H7 (cell line): ENCODE measurements around the gene KLHL12. TPM values are rescaled to one million over a fixed set of nuclear protein-coding genes. Genes with fewer than 3 reads are reported as not detected.

Experiments used
- DNase-seq: peaks from one replicate; pipeline ENCODE4 v3.0.0; 2012
- H3K27me3 ChIP-seq: 2 replicates; pipeline ENCODE4 v1.6.0; 2011; ENCODE audit warnings: mild to moderate bottlenecking, low read length; ENCODE audit not compliant: control insufficient read depth, insufficient read depth
- H3K36me3 ChIP-seq: replicated peaks from 2 replicates; pipeline ENCODE4 v1.5.1; 2011; ENCODE audit warnings: low read length; ENCODE audit not compliant: control insufficient read depth, insufficient read depth
- H3K4me3 ChIP-seq: 2 replicates; pipeline ENCODE4 v1.5.1; 2011; ENCODE audit warnings: low read depth, mild to moderate bottlenecking, control low read depth, low read length, moderate library complexity; ENCODE audit not compliant: insufficient read depth
- total RNA-seq: library from RNA; depleted of rRNA; stranded (reverse); fragments of >200 nt; shearing (Covaris generic); gene quantifications from 2 replicates; pipeline ENCODE4 v1.2.3, GENCODE V29; 2014

The KLHL12 gene
- total RNA-seq, 1 experiment from 2014 or later = 45.7 TPM

DNA sequence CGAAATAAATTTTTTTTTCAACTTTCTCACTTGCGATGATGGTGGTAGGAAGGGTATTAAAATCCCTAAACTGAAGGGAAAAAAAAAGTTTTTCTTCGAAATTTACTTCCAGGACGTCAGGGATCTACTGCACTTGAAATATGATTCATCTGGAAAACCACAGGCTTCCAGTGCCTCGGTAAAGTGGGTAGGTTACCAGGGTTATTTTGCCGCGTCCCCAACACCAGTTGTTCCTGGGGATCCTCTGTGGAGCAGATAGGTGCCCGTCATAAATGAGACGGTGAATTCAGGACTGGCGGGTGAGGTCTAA, 38.9 kb downstream of the KLHL12 start:
- Histone ChIP-seq H3K4me3 (peak overlapping the region; percentile 98), H3K36me3 (peaks cover 2% of the 10 kb centered on the region), H3K27me3 (no peaks in the 10 kb centered on the region)
- DNase-seq = no peak

DNA sequence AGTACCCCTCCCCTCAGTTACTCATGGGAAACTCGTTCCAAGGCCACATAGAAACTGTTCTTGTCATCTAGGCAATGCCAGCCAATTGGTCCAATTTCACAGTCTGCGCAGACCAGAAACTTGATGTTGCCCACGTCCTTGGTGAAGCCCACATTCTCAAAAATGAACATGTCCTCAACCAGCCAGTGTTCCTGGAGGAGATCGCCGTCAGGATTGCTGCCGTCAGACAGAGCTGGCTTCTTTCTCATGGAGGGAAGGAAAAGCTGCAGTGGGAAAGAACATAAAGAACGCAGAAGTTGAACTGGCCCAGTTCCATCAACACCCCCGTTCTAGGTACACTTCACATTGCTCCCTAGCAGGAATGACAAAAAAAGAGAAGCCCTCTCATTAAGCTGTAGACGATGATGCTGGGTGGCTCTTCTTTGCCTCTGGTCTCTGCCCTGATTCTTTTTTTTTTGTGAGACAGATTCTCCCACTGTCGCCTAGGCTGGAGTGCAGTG, 46.0 kb downstream of the KLHL12 start:
- Histone ChIP-seq H3K27me3 (no peaks in the 10 kb centered on the region), H3K4me3 (no peak overlapping the region), H3K36me3 (no peaks in the 10 kb centered on the region)
- no peak for DNase-seq

DNA sequence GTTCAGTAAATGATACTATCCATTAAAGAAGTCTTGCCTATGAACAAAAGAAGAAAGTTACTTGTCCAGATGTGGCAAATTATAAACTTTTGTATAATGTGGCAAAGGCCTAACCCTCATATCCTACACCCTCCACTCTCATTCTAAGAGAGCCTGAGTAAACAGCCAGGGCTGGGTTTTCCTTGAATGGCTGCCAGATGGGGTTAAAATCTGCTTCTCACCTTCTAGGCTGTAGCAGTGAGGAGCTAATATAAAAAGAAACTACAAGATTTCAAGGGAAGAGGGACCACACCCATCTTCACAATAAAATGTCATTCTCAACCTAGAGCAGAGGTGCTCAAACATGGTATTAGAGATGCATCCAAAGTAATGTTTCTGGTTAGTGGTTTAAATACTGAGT, 47.0 kb downstream of the KLHL12 start:
- Histone ChIP-seq H3K27me3 (no peaks in the 10 kb centered on the region), H3K36me3 (no peaks in the 10 kb centered on the region), H3K4me3 (no peak overlapping the region)
- DNase-seq = no peak

DNA sequence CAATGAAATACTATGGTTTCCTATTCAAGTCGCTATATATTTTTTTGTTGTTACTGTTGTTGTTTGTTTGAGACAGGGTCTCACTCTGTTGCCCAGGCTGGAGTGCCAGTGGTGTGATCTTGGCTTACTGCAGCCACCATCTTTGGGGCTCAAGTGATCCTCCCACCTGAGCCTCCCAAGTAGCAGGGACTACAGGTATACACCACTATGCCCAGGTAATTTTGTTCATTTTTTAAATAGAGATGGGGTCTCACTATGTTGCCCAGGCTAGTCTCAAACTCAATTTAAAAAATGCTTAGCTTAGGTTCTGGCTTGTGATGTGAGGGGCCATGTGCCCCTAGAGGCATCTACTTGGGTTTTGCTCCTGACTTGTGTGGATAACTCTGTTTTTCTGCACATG, 47.9 kb downstream of the KLHL12 start:
- Histone ChIP-seq H3K4me3 (no peak overlapping the region), H3K27me3 (no peaks in the 10 kb centered on the region), H3K36me3 (no peaks in the 10 kb centered on the region; the same call in 1 of the 2 replicates)
- no peak for DNase-seq

DNA sequence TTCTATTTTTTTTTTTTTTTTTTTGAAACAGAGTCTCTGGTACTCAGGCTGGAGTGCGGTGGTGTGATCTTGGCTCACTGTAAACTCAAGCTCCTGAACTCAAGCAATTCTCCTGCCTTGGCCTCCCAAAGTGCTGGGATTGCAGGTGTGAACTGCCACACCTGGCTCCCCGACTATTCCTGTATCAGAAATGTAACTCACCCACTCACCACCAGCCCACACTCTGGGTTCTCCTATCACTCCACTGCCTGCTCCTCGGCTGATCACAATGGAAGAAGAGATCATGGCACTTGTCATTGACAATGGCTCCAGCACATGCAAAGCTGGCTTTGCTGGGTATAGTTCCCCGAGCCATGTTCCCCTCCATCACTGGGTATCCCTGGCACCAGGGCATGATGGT, 54.0 kb downstream of the KLHL12 start:
- peaks cover 4% of the 10 kb centered on the region for H3K36me3 ChIP-seq
- no peak overlapping the region for H3K4me3 ChIP-seq
- DNase-seq = no peak
- H3K27me3 ChIP-seq = no peaks in the 10 kb centered on the region

DNA sequence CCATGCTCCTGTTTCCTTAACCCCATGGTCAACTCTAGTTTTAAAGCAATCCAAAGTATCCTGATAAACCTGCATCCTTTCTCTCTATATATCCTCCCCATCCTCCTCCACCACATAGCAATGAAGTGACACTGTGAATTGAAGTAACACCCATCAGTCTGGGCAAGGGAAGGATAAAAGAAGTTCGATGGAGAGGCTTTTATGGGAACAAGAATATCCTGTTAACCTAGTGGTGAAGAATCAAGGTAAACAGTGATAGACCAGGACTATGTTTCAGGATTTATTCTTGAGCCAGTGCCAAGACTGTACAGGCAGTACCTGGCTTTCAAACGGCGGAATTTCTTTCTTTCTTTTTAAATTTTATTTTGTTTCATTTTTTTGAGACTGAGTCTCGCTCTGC, 55.7 kb downstream of the KLHL12 start:
- H3K4me3 ChIP-seq = no peak overlapping the region
- no peak for DNase-seq
- no peaks in the 10 kb centered on the region for H3K27me3 ChIP-seq

DNA sequence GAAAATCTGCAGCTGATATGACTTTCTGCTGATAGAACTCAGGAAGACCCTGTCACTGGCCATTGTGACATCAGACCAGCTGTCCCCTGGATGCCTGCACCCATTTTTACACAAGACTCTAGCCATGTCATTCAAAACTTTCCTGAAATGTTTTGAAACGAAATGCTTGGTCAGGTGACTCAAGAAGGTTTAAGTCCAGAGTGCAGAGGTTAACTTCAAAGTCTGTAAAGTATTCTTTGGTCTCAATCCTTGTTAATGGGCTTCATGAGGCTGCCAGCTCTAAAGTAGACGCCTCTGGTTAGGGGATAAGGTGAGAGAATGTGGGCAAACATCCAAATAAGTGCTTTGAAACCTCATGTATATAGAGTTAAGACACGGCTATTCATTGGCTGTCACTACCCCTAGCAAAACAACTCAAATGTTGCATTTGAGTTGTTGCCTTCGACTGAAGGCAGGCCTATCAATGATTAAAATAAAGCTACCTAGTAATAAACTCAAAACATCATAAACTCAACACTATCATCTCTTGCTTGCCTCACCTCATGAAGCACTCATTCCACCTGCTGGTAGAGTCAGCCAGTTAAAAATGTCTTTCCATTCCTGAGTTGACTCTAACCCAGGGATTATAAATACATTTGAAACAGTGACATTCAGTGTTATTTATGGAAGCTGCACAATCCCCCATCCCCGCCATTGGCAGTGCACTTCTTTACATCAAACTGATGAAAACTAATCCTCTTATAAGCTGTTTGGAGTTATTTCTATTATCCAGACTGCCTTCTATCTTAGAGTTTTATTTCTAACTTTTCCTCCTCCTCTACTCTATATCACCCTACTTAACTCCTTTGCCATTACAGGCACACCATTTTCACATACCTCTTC, 64.1 kb downstream of the KLHL12 start:
- H3K36me3 ChIP-seq = peaks cover 7% of the 10 kb centered on the region
- H3K4me3 ChIP-seq = no peak overlapping the region
- DNase-seq = no peak
- peaks cover 18% of the 10 kb centered on the region; the same call in 1 of the 2 replicates for H3K27me3 ChIP-seq

More for the DNA sequence above, 55.7 kb downstream of the KLHL12 start:
- peaks cover 4% of the 10 kb centered on the region for H3K36me3 ChIP-seq

DNA sequence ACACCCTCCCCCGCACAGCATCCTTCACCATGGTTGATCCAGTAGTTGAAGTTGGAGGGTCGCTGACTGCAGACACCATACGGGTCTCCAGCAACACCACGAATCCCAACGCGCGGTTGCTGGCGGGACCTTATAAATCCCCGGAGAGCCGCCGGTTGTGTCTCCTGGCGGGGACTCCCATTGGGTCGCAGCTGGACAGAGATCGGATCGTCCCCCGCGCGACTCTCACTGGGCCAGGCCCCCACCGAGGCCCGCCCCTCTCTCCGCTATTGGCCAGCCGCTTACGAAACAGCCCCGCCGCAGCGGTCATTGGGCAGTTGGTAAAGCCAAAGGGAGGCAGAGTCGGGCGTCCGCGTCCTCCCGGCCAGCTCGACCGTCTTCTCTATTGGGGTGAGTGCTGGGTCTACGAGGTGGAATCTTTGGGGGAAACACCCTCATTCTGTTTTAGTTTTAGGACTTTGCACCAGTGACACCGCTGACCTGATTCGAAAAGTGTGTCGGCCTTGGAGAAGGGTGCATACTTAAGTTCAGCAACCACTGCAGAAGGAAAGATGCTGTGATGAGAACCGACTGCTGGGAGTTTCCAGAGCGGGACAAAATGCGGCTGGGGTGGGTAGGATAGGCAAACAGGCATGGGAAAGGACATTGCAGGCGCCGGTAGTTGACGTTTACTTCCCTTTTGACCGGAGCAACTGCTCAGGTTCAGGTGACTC, 65.5 kb downstream of the KLHL12 start:
- peak; percentile 98 for DNase-seq
- H3K36me3 ChIP-seq = peaks cover 19% of the 10 kb centered on the region
- H3K4me3 ChIP-seq = peak overlapping the region; percentile 88
- peaks cover 18% of the 10 kb centered on the region; the same call in 1 of the 2 replicates for H3K27me3 ChIP-seq

DNA sequence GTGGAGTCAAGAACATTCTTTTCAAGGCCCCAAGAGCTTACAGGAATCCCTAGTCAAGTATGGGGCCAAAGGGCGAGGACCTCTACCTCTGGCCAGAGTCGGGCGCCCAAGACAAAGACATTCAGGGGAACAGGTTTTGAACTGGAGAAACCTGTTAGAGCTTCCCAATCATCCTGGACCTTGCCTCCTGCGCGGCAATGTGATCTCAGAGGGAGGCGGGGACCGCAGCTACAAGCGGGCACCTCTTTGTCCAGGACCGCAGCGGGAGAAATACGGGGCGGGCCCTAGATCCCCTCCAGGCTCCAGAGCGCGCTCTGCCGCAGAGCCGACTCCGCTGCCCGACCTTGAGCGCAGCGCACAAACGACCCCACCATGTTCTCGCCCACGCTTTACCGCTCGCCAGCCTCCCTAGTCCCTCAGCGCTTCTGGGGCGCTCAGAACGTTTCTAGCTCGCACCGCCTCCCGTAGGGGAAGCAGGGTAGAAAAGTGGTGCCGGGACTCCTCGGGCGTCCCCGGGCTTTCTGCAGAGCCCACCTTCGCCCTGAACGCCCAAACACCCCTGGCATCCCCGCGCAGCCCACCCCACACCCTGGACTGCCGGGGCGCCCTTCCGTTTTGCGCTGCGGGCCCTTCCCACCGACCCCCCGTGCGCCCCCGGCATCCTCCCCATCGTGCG, 66.2 kb downstream of the KLHL12 start:
- H3K27me3 ChIP-seq = peaks cover 18% of the 10 kb centered on the region; the same call in 1 of the 2 replicates
- peak overlapping the region; percentile 88 for H3K4me3 ChIP-seq
- peak; percentile 91 for DNase-seq

DNA sequence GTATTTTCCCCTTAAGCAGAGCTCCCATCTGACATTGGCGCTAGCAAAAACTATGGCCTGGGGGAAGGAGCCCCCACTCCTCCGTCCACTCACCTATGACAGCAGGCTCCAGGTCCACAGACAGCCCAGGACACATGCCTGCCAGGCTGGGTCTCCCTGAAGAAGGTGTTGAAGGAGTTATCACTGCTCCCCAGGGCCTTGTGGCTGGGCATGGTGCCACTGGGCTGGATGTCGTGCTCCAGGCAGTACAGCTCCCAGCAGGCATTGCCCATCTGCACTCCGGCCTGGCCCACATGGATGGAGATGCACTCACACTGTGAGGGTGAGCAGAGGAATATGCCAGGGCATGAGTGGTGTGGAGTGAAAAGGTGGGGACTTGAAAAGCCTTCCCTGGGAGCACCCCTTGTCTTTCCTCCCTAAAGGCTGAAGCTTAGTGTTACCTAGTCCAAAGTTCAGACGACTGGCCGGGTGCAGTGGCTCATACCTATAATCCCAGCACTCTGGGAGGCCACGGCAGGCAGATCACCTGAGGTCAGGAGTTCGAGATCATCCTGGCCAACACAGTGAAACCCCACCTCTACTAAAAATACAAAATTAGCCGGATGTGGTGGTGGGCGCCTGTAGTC, 68.1 kb downstream of the KLHL12 start:
- peaks cover 25% of the 10 kb centered on the region for H3K36me3 ChIP-seq
- peaks cover 18% of the 10 kb centered on the region; the same call in 1 of the 2 replicates for H3K27me3 ChIP-seq
- no peak for DNase-seq
- no peak overlapping the region for H3K4me3 ChIP-seq

More for the DNA sequence above, 66.2 kb downstream of the KLHL12 start:
- H3K36me3 ChIP-seq = peaks cover 22% of the 10 kb centered on the region

DNA sequence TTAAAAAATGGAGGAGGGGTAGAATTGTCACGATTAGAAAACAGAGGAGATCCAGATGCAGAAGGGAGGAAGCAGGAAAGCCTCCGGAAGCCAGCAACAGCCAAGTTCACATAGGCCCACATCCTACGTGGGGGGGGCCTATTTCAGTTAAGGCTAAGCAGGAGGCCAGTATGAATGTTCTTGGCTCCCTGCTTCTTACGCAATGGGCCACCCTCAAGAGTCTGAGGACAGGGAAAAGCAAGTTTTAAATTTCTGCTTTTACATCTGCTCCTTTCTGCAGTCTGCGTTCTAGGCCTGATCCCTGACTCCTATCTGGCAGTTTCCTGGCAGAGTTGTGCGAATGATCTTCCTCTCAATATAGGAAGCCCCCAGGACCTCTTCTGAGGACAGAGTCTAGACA, 68.7 kb downstream of the KLHL12 start:
- Histone ChIP-seq H3K36me3 (peaks cover 25% of the 10 kb centered on the region), H3K27me3 (peaks cover 18% of the 10 kb centered on the region; the same call in 1 of the 2 replicates), H3K4me3 (no peak overlapping the region)
- no peak for DNase-seq

DNA sequence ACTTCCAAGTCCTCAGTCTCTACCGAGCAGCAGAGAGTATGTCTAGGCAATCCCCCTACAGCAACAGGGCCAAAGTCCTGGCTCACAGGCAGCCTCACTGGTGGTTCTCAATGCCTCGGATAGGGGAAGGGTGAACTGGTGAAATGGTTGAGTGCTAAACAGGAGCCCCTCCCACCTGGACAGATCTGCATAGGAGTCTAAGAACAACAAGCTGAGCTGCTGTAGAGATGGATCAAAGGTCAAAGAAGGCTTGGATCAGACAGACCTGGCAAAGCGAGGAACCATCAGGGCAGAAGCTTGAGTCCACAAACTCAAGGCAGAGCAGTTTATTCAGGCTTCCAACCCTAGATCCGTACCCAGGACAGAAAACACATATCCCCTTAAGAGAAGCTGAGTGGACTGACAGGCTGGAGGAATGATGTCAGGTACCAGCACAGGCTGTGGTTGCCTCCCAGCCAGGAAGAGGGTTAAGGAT, 69.9 kb downstream of the KLHL12 start:
- Histone ChIP-seq H3K27me3 (peaks cover 10% of the 10 kb centered on the region; the same call in 1 of the 2 replicates), H3K36me3 (peaks cover 27% of the 10 kb centered on the region), H3K4me3 (no peak overlapping the region)
- DNase-seq = no peak

DNA sequence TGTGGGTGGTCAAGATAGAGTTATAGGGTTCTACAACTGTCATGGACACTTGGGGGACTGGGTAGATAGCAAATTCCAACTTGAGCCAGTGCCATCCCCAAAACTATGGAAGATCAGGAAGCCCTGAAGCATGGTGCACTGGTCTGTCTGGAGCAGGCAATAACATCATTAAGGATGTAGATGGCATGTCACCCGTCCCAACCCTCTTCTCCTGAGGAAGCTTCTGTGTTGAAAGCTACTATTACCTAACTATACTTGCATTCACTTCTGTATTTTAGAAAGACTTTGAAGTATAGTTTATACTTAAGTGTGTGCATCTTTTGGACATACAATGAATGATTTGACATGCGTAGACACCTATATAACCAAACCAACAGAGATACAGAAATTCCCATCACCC, 71.0 kb downstream of the KLHL12 start:
- no peak for DNase-seq
- Histone ChIP-seq H3K27me3 (peaks cover 5% of the 10 kb centered on the region; the same call in 1 of the 2 replicates), H3K36me3 (peaks cover 30% of the 10 kb centered on the region), H3K4me3 (no peak overlapping the region)

DNA sequence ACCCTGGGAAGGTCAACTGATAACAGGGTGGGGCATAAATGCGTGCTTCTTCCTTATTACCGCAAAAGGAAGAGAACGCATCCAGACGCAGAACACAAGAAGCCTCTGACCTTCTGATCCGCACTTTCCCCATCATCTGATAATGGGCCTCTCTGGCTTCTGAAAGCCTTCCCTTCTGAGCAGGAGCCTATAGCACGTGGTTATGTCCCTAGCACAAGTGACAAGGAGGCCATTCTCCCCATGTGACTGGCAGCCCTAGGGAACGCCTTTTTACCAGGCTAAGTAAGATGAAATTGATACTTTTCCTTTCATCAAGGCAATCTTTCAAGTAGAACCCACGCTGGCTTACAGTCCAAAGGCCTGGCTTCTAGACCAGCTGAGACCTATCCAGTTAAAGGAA, 72.2 kb downstream of the KLHL12 start:
- Histone ChIP-seq H3K4me3 (no peak overlapping the region), H3K36me3 (peaks cover 30% of the 10 kb centered on the region), H3K27me3 (no peaks in the 10 kb centered on the region; the same call in 1 of the 2 replicates)
- DNase-seq = no peak
